ENCODE measurements around the gene BNIP3. TPM values are rescaled to one million over a fixed set of nuclear protein-coding genes. Genes with fewer than 3 reads are reported as not detected.
"Not testable (repeated sequence)": the region's sequence is repeated elsewhere in the genome, so short reads cannot be mapped to it uniquely, and the experiment has no call there.

BNIP3 gene
- total and polyA plus RNA-seq, 2 experiments from 2014 or later, result 82.4 to 112 TPM

GRCh38 chr10:131991726-131992125 is 10.0 kb upstream of the BNIP3 start:
- TF ChIP-seq CTCF (IDR thresholded peaks at IDR 0.05; ENCODE audit: poor library complexity), result no peak
- no peak for TF ChIP-seq EZH2phosphoT487 (IDR thresholded peaks at IDR 0.05; ENCODE audit: low read depth, severe bottlenecking, unreplicated experiment)
- no peak for TF ChIP-seq EZH2 (IDR thresholded peaks at IDR 0.05; ENCODE audit: borderline replicate concordance)
- H3K4me2 ChIP-seq, result no peak overlapping the region
- H3K27ac ChIP-seq, result no peak overlapping the region
- no peak overlapping the region for H3K4me3 ChIP-seq
- no peaks in the 10 kb centered on the region for H3K4me1 ChIP-seq (ENCODE audit: insufficient read depth)
- H2AFZ ChIP-seq, result no peak overlapping the region
- H3K27me3 ChIP-seq, result no peaks in the 10 kb centered on the region
- no peaks in the 10 kb centered on the region for H3K9me2 ChIP-seq (replicated peaks; ENCODE audit: insufficient read depth)
- 93% methylated on average over 3 of the region's 3 CpGs for WGBS (ENCODE audit: low lambda C conversion rate, missing lambda C conversion rate)
- H3K9me3 ChIP-seq (ENCODE audit: low read depth), result no peaks in the 10 kb centered on the region
- no peaks in the 10 kb centered on the region for H4K20me1 ChIP-seq (ENCODE audit: insufficient read depth, poor library complexity, severe bottlenecking)
- no peak for DNase-seq (ENCODE audit: low spot score)
- H3K36me3 ChIP-seq (replicated peaks; ENCODE audit: insufficient read depth, low read depth), result no peaks in the 10 kb centered on the region
- no peaks in the 10 kb centered on the region for H3K79me2 ChIP-seq

GRCh38 chr10:131987786-131988185 is 6.1 kb upstream of the BNIP3 start:
- H3K36me3 ChIP-seq (replicated peaks; ENCODE audit: insufficient read depth, low read depth); H3K4me2 ChIP-seq; DNase-seq (ENCODE audit: low spot score); H4K20me1 ChIP-seq (ENCODE audit: insufficient read depth, poor library complexity, severe bottlenecking); H3K9me2 ChIP-seq (replicated peaks; ENCODE audit: insufficient read depth); H2AFZ ChIP-seq; H3K79me2 ChIP-seq; H3K4me3 ChIP-seq; H3K27me3 ChIP-seq; H3K27ac ChIP-seq; H3K4me1 ChIP-seq (ENCODE audit: insufficient read depth); H3K9me3 ChIP-seq (ENCODE audit: low read depth): not testable (repeated sequence)
- WGBS (ENCODE audit: low lambda C conversion rate, missing lambda C conversion rate), result 96% methylated on average over 3 of the region's 3 CpGs

DNA sequence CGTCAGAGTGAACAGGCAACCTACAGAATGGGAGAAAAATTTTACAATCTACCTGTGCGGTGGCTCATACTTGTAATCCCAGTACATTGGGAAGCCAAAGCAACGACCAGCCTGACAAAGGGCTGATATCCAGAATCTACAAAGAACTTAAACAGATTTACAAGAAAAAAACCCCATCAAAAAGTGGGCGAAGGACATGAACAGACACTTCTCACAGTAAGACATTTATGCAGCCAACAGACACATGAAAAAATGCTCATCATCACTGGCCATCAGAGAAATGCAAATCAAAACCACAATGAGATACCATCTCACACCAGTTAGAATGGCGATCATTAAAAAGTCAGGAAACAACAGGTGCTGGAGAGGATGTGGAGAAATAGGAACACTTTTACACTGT is 5.6 kb upstream of the BNIP3 start:
- not testable (repeated sequence) for H3K9me3 ChIP-seq (ENCODE audit: low read depth); H3K4me3 ChIP-seq; DNase-seq (ENCODE audit: low spot score); H3K27ac ChIP-seq; H3K9me2 ChIP-seq (replicated peaks; ENCODE audit: insufficient read depth); H3K79me2 ChIP-seq; H2AFZ ChIP-seq; H3K4me1 ChIP-seq (ENCODE audit: insufficient read depth); H3K36me3 ChIP-seq (replicated peaks; ENCODE audit: insufficient read depth, low read depth); H3K27me3 ChIP-seq; H4K20me1 ChIP-seq (ENCODE audit: insufficient read depth, poor library complexity, severe bottlenecking); H3K4me2 ChIP-seq
- WGBS (ENCODE audit: low lambda C conversion rate, missing lambda C conversion rate), result 95% methylated on average over 4 of the region's 5 CpGs

DNA sequence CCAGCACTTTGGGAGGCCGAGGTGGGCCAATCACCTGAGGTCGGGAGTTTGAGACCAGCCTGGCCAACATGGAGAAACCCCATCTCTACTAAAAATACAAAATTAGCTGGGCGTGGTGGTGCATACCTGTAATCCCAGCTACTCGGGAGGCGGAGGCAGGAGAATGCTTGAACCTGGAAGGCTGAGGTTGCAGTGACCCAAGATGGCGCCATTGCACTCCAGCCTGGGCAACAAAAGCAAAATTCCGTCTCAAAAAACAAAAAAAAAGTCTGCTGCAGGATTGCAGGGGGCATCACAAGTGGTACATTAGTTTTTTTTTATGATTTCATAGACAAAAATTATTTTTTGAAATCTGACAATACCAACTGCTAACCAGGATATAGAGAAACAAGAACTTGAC is 5.1 kb upstream of the BNIP3 start:
- H2AFZ ChIP-seq; H3K79me2 ChIP-seq; H3K4me1 ChIP-seq (ENCODE audit: insufficient read depth); H4K20me1 ChIP-seq (ENCODE audit: insufficient read depth, poor library complexity, severe bottlenecking); H3K4me3 ChIP-seq; H3K9me2 ChIP-seq (replicated peaks; ENCODE audit: insufficient read depth); H3K27ac ChIP-seq; H3K27me3 ChIP-seq; H3K9me3 ChIP-seq (ENCODE audit: low read depth); DNase-seq (ENCODE audit: low spot score); H3K4me2 ChIP-seq; H3K36me3 ChIP-seq (replicated peaks; ENCODE audit: insufficient read depth, low read depth): not testable (repeated sequence)
- 92% methylated on average over 7 of the region's 7 CpGs for WGBS (ENCODE audit: low lambda C conversion rate, missing lambda C conversion rate)

GRCh38 chr10:131983780-131984179 is 2.1 kb upstream of the BNIP3 start:
- no peak overlapping the region for H3K4me2 ChIP-seq
- no peak overlapping the region for H3K27ac ChIP-seq
- no peak overlapping the region for H3K4me3 ChIP-seq
- no peaks in the 10 kb centered on the region for H3K9me2 ChIP-seq (replicated peaks; ENCODE audit: insufficient read depth)
- TF ChIP-seq CTCF (IDR thresholded peaks at IDR 0.05; ENCODE audit: poor library complexity) (no peak), EZH2 (IDR thresholded peaks at IDR 0.05; ENCODE audit: borderline replicate concordance) (no peak), EZH2phosphoT487 (IDR thresholded peaks at IDR 0.05; ENCODE audit: low read depth, severe bottlenecking, unreplicated experiment) (no peak)
- H3K79me2 ChIP-seq, result peaks cover 20% of the 10 kb centered on the region
- peak; percentile 57 for DNase-seq (ENCODE audit: low spot score)
- H3K27me3 ChIP-seq, result no peaks in the 10 kb centered on the region
- WGBS (ENCODE audit: low lambda C conversion rate, missing lambda C conversion rate), result 72% methylated on average over 6 of the region's 6 CpGs
- no peak overlapping the region for H2AFZ ChIP-seq
- H4K20me1 ChIP-seq (ENCODE audit: insufficient read depth, poor library complexity, severe bottlenecking), result peaks cover 21% of the 10 kb centered on the region
- no peaks in the 10 kb centered on the region for H3K36me3 ChIP-seq (replicated peaks; ENCODE audit: insufficient read depth, low read depth)
- H3K4me1 ChIP-seq (ENCODE audit: insufficient read depth), result peaks cover 4% of the 10 kb centered on the region
- no peaks in the 10 kb centered on the region for H3K9me3 ChIP-seq (ENCODE audit: low read depth)

Data from hepatocyte (in vitro differentiated cells).